ENCODE measurements around the gene EFL1.
A peak's percentile ranks its signal among the peaks of the same experiment; 100 is the strongest.
"Not testable (repeated sequence)": the region's sequence is repeated elsewhere in the genome, so short reads cannot be mapped to it uniquely, and the experiment has no call there.

The EFL1 gene

DNA sequence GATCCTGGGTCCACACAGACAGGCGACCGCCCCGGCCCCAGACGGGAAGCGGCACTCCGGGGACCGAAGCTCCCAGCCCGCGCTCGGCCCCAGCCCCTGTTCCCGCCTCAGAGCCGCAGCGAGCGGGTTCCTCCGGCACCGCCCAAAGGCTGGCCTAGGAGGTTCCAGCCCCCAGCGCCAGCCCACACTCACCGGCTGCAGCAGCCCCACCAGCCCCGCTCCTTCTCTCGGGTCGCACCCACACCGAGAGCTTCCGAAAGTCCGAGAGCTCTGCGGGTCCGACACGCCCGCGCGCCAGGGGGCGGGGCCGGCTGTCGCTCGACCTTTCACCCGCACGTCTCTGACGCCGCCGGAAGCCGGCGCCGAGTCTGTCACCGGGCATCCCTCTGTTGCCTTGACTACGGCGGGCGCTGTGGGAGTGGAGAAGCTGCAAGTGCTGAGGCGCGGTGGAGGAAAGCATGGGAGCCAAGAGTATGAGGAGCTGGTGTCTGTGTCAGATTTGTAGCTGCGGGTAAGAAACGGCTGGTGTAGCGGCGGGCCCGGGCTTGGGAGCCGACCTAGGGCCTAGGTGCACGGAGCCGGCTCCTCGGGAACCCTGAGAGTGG lies at the start of gene EFL1, which contains the start of gene SAXO2:
TSS of gene EFL1 (minus strand) at position 313 of the 605 bp plus-strand sequence. CDS start 956 bp downstream, outside the sequence.
TSS of gene SAXO2 (plus strand) at position 397 of the 605 bp plus-strand sequence. CDS start at position 459, 62 bp downstream.
- peak; percentile 96 for DNase-seq

DNA sequence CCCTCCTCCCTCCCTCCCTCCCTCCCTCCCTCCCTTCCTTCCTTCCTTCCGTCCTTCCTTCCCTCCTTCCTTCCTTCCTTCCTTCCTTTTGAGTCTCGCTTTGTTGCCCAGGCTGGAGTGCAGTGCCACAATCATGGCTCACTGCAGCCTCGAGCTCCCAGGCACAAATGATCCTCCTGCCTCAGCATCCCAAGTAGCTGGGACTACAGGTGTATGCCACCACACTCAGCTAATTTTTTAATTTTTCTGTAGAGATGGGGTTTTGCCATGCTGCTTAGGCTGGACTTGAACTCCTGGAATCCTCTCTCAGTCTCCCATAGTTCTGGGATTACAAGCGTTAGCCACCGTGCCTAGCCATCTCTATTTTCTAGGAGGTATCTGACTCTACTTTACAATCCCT lies 48.8 kb upstream of the EFL1 start:
- not testable (repeated sequence) for DNase-seq

DNA sequence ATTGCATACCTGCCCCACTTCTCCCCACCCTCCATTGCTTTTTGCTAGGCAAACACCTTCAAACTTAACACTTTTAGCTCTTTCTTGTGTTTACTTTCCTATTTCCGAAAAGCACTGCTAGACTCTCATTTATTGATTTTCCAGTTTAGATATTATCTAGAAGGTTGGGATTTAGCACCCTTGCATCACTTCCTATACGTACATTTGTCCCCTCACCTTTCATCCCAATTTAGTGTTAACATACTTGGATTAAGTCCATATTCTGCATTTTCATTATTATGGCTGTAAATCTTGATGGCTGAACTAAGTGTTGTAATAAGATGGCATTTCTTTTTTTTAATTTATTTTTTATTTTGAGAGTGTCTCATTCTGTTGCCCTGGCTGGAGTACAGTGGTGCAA lies 47.3 kb upstream of the EFL1 start:
- no peak for DNase-seq

DNA sequence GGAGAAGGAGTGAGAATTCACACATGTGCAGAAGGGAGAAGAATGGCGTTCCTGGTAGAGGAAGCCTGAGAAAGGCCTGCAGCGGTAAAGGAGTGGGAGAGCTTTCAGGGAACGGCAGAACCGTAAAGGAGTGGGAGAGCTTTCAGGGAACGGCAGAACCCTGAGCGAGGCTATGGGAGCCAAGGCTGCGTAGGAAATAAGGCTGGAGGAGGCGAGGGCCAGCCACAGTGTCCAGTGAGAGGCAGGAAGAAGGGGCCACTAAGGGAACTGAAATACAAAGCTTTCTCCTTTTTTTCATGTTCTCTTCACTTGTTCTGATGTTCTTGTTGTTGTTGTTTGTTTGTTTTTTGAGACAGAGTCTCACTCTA lies 45.2 kb upstream of the EFL1 start:
- no peak for DNase-seq

DNA sequence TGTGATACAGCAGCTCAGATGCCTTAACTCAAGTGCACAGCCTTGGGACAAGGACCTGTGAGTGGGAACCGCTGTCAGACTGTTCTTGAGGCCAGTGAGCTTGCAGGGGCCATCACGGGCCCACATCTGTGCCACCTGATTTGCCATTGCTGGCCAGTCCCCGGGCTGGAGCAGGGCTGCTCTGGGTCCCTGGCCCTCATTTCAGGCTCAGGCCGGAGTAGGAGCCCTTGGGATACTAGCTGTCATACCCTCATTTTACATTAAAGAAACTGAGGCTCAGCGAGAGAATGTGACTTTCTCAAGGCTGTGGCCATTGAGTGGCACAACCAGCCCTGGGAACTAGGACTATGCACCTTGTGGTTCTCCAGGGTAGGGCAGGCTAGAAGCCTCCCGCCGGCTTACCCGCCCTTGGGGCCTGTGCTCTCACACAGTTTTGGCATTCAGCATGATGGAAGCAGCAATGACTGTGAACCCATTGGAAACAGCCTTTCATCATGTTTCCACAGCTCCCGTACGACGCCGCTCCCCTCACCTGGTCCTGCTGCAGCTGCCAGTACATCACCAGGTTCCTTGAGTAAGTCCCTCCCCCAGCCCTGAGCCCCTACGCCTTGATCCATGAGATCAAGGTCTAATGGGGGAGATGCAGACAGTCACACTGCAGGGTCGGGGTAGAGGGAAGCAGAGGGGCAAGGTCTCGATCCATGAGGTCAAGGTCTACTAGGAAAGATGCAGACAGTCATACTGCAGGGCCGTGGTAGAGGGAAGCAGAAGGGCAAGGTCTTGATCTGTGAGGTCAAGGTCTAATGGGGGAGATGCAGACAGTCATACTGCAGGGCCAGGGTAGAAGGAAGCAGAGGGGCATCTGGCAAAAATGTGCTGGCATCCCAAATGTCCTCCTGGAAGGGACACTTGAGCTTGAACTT lies 44.5 kb upstream of the EFL1 start:
- DNase-seq, result no peak

DNA sequence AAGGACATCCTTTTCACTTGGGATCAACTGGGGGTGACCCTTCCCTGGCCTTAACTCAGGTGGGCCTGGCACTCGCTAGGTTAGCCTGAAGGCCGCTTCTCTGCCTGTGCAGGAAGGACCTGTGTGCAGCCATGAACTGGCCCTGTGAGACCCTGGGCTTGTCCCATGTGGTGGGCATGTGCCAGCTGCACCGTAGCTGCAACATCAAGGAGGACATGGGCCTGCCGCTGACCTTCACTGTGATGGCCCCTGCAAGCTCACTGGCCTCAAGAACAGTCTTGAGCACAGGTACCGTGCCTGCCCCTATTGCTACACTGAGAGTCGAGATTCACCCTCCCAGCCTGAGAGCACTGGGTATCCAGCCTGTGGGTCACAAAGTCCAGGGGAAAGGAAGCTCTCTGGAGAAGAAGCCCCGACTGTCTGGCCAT lies 43.1 kb upstream of the EFL1 start:
- DNase-seq, result no peak

DNA sequence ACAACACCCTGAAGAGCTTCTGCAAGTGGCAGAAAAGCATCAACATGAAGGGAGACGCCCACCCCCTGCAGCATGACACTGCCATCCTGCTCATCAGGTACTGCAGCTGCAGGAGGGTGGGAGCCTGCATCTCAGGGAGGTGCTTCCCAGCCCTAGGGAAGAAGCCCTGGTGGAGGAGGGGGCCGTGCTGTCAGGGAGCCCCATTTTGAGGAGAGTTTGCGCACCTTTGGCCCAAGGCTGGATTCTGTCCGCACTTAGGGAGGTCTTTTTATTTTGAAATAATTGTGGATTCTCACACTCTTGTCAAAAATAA lies 42.2 kb upstream of the EFL1 start:
- DNase-seq, result no peak

DNA sequence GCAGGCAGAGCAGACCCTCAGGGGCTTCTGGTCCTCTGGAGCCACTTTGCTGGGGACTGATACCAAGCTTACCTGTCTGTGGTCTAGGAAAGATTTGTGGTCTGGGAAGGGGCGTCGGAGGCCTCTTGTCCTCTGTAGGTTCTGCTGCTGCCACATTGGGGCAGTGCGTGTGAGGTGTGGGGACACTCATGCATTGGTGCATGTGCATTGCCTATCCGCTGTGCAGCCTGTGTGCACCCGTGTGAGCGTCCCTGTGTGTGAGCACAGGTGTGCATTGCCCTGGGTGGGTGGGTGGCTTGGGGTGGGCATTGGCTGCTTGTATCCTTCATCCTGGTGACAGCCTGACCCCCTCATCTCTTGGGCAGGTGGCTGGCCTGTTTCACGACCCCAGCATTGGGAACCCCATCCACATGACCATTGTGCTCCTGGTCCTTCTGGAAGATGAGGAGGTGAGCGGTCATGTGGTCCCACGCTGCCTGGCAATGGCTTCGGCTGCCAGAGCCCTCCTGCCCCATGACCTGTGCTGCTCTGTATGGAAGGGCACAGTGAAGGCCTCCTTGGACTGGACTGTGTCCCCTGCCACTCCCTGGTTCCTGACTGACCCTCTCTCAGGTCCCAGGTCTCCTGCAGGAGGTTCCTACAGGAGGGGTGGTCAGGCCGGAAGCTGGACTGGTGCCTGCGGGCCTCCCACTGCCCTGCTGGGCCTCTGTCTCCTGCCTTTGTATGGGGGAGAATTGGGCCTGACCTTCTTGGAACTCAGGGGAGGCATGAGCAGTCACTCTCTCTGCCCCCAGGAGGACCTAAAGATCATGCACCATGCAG lies 41.6 kb upstream of the EFL1 start:
- no peak for DNase-seq

DNA sequence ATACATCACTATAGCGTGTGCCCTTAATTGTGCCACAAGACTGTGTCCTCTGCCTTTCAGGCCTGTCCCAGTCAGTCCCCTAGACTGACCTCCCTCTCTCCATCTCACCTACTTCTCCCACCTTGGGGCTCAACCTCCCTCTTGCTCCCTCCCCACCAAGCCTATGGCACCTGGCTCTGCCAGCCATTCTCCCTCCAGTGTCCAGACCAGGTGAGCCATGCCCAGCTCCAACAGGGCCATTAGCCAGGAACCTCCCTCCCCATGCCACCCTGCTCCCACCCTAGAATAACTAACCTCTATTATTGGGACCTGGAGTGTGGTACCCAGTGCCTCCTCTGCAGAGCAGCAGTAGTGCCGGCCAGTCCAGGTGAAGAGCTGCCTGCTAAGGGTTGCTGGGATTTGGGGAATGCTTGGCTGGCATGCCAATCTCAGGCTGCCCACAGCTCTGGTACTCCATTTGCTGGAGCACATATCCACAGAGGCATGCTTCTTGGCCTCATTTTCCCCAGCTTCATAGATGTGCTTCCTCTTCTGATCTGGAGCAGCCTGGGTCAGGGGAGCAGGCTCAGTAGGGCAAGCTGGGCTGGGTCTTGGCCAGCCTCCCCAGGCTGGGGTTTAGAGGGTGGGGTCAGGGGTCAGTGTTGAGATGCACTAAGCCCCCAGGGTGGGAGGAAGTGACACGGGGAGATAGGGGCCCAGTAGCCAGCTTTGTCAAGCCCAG lies 38.9 kb upstream of the EFL1 start:
- DNase-seq, result no peak

DNA sequence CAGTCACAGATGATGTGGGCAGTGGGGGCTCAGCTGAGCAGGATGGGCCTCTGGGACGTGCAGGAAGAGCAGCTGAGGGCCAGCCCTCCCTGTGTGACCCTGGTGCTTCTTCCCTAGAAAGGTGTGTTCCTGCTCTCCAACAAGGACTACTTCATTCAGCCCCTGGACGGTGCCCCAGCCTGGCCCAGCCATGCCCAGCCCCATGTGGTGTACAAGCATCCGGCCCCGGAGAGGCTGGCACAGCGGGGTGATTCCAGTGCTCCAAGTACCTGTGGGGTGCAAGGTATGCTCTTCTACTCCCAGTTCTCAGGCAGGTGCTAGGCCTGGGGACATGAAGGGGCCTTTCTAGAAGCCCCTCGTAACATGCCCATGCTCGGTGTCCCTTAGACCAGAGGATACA lies 38.3 kb upstream of the EFL1 start:
- DNase-seq, result no peak

DNA sequence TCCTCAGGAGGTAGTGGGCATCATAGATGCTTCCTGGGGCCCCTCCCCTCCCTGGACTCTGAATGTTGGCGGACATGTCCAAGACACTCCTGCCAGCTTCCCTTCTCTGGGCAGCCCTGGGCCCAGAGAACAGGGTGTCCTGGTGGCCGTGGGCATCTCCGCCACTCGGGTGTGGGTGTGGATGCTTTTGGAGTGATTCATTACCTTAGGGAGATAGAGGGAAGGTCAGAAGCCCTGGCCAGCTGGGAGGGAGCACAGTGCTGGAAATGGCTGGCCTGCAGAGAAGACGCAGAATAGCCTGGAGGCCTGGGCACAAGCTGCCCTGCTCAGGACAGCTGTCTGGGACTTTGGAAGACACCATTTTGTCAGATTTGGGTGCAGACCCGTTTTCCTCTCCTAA lies 37.8 kb upstream of the EFL1 start:
- DNase-seq, result not testable (repeated sequence)

DNA sequence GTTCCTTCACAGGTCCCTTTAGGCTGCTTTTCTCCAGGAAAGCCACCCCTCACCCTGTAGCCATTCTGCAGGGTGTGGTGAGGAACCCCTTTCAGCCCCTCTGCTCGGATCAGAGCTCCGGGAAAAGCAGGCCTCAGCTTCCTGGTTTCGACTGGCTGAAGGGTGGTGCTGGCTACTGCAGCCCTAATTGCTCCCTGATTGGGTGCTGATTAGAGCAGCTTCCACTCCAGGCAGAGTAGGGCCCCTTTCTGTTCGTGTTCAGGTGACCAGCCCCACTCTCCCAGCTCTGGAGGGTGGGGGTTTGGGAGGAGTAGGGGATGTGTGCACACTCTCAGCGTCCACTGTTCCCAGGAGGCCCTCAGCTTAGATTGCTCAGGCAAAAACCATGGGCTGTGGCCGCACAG lies 37.0 kb upstream of the EFL1 start:
- DNase-seq, result not testable (repeated sequence)

DNA sequence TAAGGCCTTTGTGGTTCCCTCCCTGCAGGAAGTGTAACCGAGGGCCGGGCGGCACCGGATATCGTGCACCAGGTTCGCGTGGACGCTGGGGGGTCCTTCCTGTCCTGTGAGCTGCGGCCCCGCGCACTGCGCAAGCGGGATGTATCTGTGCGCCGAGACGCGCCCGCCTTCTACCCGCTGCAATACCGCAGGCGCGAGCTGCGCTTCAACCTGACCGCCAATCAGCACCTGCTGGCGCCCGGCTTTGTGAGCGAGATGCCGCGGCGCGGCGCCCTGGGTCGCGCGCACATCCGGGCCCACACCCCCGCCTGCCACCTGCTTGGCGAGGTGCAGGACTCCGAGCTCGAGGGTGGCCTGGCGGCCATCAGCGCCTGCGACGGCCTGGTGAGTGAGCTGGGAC lies 36.0 kb upstream of the EFL1 start:
- DNase-seq, result no peak

DNA sequence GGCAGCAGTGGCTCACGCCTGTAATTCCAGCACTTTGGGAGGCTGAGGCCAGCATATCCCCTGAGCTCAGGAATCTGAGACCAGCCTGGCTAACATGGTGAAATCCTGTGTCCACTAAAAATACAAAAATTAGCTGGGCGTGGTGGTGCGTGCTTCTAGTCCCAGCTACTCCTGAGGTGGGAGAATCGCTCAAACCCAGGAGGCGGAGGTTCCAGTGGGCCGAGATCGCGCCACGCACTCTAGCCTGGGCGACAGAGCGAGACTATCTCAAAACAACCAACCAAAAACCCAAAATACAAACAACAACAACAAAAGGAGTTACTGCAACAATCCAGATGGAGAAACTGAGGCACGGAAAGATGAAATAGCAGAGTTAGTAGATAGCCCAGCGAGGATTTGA lies 35.5 kb upstream of the EFL1 start:
- DNase-seq, result no peak

DNA sequence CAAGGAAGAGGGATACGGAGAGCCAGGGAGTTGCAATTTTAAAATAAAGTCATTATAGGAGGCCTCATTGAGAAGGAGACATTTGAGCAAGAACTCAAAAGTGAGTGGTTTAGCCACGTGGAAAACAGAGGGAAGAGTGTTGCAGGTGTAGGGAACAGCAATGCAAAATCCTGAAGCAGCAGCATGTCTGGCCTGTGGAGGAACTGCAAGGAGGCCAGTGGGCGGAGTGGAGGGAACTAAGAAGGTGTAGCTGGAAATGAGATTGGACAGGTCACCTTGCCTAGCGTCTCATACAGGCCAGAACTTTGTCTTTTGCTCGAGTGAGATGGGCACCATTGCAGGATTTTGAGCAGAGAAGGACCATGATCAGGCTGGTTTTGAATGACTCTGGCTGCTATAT lies 35.0 kb upstream of the EFL1 start:
- DNase-seq, result no peak

DNA sequence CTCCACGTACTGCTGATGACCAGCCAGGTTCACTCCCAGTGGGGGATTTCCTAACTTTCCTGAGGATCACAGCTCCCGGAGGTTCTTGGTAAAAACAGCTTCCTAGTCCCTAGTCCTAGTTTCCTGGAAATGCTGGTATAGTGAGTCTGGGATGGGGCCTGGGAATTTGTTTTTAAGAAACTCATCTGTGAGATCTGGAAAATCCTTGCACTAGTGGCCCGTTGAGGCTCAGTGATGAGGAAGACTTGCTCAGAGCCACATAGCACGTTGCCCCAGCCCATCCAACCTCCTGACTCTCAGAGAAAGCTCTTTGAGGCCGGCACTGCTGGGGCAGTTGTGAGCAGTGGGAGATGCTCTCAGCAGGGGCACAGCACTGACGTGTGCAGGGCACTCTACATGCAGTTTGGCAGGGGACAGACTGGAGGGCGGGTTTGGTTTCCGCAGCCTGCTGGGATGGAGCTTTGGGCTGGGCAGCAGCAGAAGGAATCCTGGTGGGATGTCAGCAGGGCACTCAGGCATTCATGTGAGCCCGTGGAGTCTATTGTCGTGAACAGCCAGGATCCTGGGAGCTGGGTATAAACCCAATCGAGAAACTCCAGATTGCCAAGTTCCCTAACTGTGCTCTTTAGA lies 31.6 kb upstream of the EFL1 start:
- no peak for DNase-seq

DNA sequence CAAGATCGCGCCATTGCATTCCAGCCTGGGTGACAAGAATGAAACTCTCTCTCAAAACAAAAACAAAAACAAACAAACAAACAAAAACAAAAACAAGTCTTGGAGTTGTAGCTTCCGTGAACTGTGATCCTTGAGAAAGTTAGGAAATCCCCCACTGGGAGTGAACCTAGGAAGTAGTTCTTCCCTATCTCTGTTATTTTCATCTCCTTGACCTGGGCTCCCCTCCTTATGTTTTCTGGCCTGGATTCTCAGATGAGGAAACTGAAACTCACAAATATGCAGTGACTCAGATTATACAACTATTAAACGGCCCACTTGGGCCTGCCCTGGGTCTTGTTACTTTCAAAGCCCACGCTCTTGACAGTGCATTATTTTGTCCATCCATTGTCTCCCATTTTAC lies 29.7 kb upstream of the EFL1 start:
- DNase-seq, result no peak

DNA sequence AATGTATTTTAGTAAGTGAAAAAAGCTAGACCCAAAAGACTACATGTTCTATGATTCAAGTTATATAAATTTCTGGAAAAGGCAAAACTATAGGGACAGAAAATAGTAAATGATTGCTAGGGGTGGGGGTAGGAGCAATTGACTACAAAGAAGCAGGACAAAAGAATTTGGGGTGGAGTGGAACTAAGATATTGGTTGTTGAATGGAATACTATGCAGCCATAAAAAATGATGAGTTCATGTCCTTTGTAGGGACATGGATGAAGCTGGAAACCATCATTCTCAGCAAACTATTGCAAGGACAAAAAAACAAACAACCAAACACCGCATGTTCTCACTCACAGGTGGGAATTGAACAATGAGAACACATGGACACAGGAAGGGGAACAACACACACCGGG lies 25.7 kb upstream of the EFL1 start:
- DNase-seq, result not testable (repeated sequence)

DNA sequence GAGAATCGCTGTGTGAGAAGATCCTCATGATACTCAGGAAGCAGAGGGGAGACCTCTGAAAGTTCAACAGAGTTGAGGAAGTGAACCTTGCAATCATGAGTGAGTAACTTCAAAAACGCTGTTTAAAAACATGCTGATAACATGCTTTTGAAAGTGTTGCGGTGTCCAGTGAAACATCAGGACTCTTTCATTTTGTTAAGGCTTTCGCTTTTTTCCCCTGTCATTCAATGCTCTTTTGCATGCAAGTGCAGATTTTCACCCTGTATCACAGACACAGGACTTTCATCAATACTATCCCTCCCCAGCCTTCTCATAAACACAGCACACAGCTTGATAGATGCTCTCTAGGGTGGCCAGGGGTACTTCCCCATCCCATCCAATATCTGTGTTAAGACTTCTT lies 23.9 kb upstream of the EFL1 start:
- not testable (repeated sequence) for DNase-seq

DNA sequence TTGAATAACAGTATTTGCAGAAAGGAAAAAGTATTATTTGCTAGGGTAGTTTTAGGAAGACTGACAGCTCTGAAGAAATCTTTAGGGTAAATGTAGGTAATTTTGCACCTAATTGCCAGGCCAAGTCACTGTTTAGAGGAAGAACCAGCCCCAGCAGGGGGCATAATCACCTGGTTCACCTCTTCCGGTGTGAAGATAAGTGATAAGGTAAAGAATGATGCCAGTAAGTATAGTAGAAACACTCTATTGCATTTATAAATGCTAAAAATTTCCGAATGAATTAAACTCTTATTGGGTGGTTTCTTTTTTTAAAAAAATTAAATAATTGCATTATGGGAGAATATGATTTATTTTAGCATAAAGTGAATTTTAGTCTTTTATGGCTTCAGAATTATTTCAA lies 21.8 kb upstream of the EFL1 start:
- DNase-seq, result not testable (repeated sequence)

DNA sequence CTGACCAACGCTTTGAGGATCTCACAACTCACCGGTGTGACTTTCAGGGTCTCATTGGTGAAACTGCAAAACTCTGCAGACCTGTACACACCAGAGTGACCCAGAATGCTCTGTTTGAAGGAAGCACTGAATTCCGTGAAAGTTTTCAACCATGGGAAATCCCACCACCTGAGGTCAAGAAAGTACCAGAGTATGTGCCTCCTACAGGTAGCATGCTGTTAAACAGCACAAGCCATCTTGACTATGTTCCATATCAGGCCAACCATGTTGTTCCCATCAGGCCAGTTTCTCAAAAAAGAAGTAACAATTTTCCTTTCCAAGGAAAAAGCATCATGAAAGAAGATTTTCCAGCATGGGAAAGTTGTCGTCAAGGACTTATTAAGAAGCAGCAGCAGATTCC lies 19.9 kb upstream of the EFL1 start:
- not testable (repeated sequence) for DNase-seq

DNA sequence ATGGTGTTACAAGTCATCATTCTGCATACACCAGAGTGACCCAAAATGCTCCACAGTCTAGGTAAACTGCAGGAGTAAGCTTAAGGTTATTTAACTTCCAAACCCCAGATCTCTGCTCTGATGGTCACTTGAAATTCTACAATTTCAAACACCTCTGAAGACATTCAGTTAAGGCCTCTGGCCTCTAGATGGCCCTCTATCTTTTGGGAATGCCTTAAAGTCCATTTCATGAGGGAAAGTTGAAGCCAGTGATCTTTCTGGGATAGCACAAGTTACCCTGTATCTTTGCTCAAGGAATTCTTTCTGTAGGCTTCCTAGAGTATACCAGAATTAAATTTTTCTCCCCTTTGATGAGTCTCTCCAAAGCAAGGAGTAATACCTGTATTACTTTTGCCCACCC lies 18.7 kb upstream of the EFL1 start:
- DNase-seq, result not testable (repeated sequence)

Measured in femur (tissue), 1 donor.